K562 (cell line): ENCODE measurements around the gene ABCA10. TPM values are rescaled to one million over a fixed set of nuclear protein-coding genes. Genes with fewer than 3 reads are reported as not detected.

ENCODE experiments used
- ATAC-seq: fragments of 200-7000 bp; cut with Tn5 transposase; 3 replicates; pipeline ENCODE4 v1.9.1; 2020; ENCODE audit warnings: moderate library complexity
- BruUV-seq: library from RNA; stranded (reverse); fragments of 400-500 nt; replicated peaks from 2 replicates; lab custom pipeline; 2021; lab: Mats Ljungman, UMichigan
- CTCF ChIA-PET: fragments of 300-600 bp; formaldehyde crosslinking; extraction: SDS; loops from one replicate; lab custom pipeline; 2021; ENCODE audit warnings: low intra/inter-chr PET ratio; lab: Yijun Ruan, JAX
- POLR2A ChIA-PET: fragments of 300-600, 350-650 bp; sonication (Branson Sonifier 250); formaldehyde crosslinking; extraction: SDS; loops from one replicate; lab custom pipeline; 2021; ENCODE audit warnings: antibody characterized with exemption, inconsistent platforms; lab: Yijun Ruan, JAX
- DNase-seq, 4 experiments: peaks; one replicate each; pipeline versions ENCODE4 v3.0.0 to v3.0.0-alpha.2; 2011 to 2018; ENCODE audit warnings: low spot score in 3 of 4, mixed read lengths in 3 of 4; ENCODE audit errors: extremely low read depth in 1 of 4
- FAIRE-seq: peaks from 2 replicates; lab custom pipeline; 2011; peaks lifted over from hg19 to GRCh38; lab: Jason Lieb, UNC
- H2AFZ ChIP-seq: 2 replicates; pipeline ENCODE4 v1.6.0; 2011; ENCODE audit warnings: low read depth, low read length, control low read depth, inconsistent platforms
- H3K27ac ChIP-seq: fragments of 200-600 bp; 3 replicates; pipeline ENCODE4 v1.8.0; 2011; ENCODE audit warnings: low read depth, mild to moderate bottlenecking, control low read depth, inconsistent platforms, low read length, moderate library complexity, mixed read lengths; ENCODE audit errors: extremely low read depth
- H3K27me3 ChIP-seq, 2 experiments: fragments of 300-600 bp in 1 of 2; 2 replicates in 1 of 2; 3 replicates in 1 of 2; pipeline versions ENCODE4 v1.6.0 to v1.8.0; 2011; ENCODE audit warnings: inconsistent platforms in 2 of 2, low read length in 2 of 2, mild to moderate bottlenecking in 1 of 2, mixed read lengths in 1 of 2, moderate library complexity in 1 of 2; ENCODE audit not compliant: control insufficient read depth in 2 of 2, insufficient read depth in 2 of 2
- H3K36me3 ChIP-seq: fragments of 300-600 bp; 3 replicates; pipeline ENCODE4 v1.8.0; 2011; ENCODE audit warnings: mild to moderate bottlenecking, low read length, inconsistent platforms; ENCODE audit not compliant: control insufficient read depth, insufficient read depth
- H3K4me1 ChIP-seq, 2 experiments: fragments of 200-600 bp in 1 of 2; replicated peaks in 1 of 2; 2 replicates in 1 of 2; 3 replicates in 1 of 2; pipeline versions ENCODE4 v1.5.1 to v1.8.0; 2011; ENCODE audit warnings: inconsistent platforms in 2 of 2, low read length in 2 of 2, mild to moderate bottlenecking in 1 of 2, mixed read lengths in 1 of 2, moderate library complexity in 1 of 2; ENCODE audit not compliant: control insufficient read depth in 2 of 2, insufficient read depth in 2 of 2
- H3K4me2 ChIP-seq: 2 replicates; pipeline ENCODE4 v1.6.1; 2011; ENCODE audit warnings: low read length, control low read depth, inconsistent platforms, mixed read lengths; ENCODE audit not compliant: insufficient read depth
- H3K4me3 ChIP-seq: fragments of 200-600 bp; sonication (generic), shearing (Covaris generic); 2 replicates; pipeline ENCODE4 v1.5.1; 2016; ENCODE audit warnings: control low read depth, inconsistent platforms
- H3K79me2 ChIP-seq: fragments of 200-600 bp; 3 replicates; pipeline ENCODE4 v1.8.0; 2011; ENCODE audit warnings: low read length, inconsistent platforms; ENCODE audit not compliant: control insufficient read depth, insufficient read depth
- H3K9ac ChIP-seq, 2 experiments: 2 replicates each; pipeline versions ENCODE4 v1.6.0 to v1.6.1; 2011; ENCODE audit warnings: low read depth in 2 of 2, low read length in 2 of 2, control low read depth in 1 of 2, inconsistent platforms in 1 of 2, mild to moderate bottlenecking in 1 of 2, mixed read lengths in 1 of 2; ENCODE audit not compliant: insufficient read depth in 1 of 2
- H3K9me1 ChIP-seq: one replicate; pipeline ENCODE4 v1.6.0; 2011; ENCODE audit warnings: inconsistent platforms, mild to moderate bottlenecking, low read length, moderate library complexity; ENCODE audit not compliant: control insufficient read depth, insufficient read depth
- H3K9me3 ChIP-seq: replicated peaks from 2 replicates; pipeline ENCODE4 v1.5.1; 2011; ENCODE audit warnings: low read depth, low read length, inconsistent platforms; ENCODE audit not compliant: control insufficient read depth, insufficient read depth
- H4K20me1 ChIP-seq: replicated peaks from 2 replicates; pipeline ENCODE4 v1.6.1; 2011; ENCODE audit warnings: low read length, inconsistent platforms, mixed read lengths; ENCODE audit not compliant: control insufficient read depth, insufficient read depth
- ATF6 ChIP-seq: sonication (generic); formaldehyde crosslinking; IDR thresholded peaks from 2 replicates; pipeline ENCODE4 v1.4.0; 2020; ENCODE audit warnings: mild to moderate bottlenecking, missing genetic modification reagents
- BRF2 ChIP-seq: IDR thresholded peaks from 3 replicates; pipeline ENCODE4 v1.6.1; 2011; ENCODE audit warnings: borderline replicate concordance, mild to moderate bottlenecking; ENCODE audit not compliant: insufficient read length, insufficient read depth
- FIP1L1 ChIP-seq: fragments of 200-400 bp; formaldehyde crosslinking; IDR thresholded peaks from 2 replicates; pipeline ENCODE4 v1.6.1; 2018; ENCODE audit warnings: mild to moderate bottlenecking, low read depth, low read length; ENCODE audit not compliant: poor library complexity, severe bottlenecking
- KLF1 ChIP-seq: fragments of 450-650 bp; IDR thresholded peaks from 2 replicates; pipeline ENCODE4 v1.6.1; 2016; ENCODE audit warnings: missing genetic modification characterization, missing compliant biosample characterization
- MECOM ChIP-seq: fragments of 250-450 bp; sonication (Bioruptor Pico); IDR thresholded peaks from 2 replicates; pipeline ENCODE4 v1.8.0; 2022; ENCODE audit warnings: inconsistent platforms
- NFRKB ChIP-seq: fragments of 450-650 bp; IDR thresholded peaks from 2 replicates; pipeline ENCODE4 v1.6.1; 2016; ENCODE audit warnings: low read depth
- POLR2AphosphoS2 ChIP-seq: IDR thresholded peaks from 2 replicates; pipeline ENCODE4 v1.6.1; 2012; ENCODE audit warnings: low read length, improper control_type of control experiment
- ZEB2 ChIP-seq: fragments of 450-650 bp; IDR thresholded peaks from 2 replicates; pipeline ENCODE4 v1.6.1; 2016
- in situ Hi-C: fragments of 300-500 bp; cut with MboI; formaldehyde crosslinking; loops from 4 replicates; pipeline ENCODE4 v1.15.0; 2018; ENCODE audit warnings: inconsistent platforms, mixed read lengths
- intact Hi-C: fragments of 100-400 bp; cut with micrococcal nuclease; formaldehyde crosslinking; loops from 2 replicates; pipeline ENCODE4 v1.14.2; 2022
- polyA plus RNA-seq, 8 experiments: library from polyadenylated mRNA; depleted of rRNA in 4 of 8; stranded (reverse) in 5 of 8; unstranded in 3 of 8; fragments of >200 nt; fragmentation: Nextera tagmentation in 2 of 8; fragmentation: Illumina TruSeq in 1 of 8; extraction: Ambion mirVana in 2 of 8; extraction: Trizol in 1 of 8; gene quantifications; 2 replicates each; pipeline versions ENCODE4 v1.2.1 to v1.2.3, GENCODE V29; 2011 to 2014; ENCODE audit warnings: inconsistent platforms in 1 of 8, missing spikeins in 1 of 8
- total RNA-seq, 7 experiments: library from RNA; depleted of rRNA in 6 of 7; stranded (reverse); fragments of >200 nt in 6 of 7; fragmentation: Illumina TruSeq in 2 of 7; extraction: Trizol in 2 of 7; gene quantifications; 2 replicates each; pipeline versions ENCODE4 v1.2.1 to v1.2.3, GENCODE V29; 2011 to 2021; ENCODE audit warnings: low replicate concordance in 1 of 7

Gene ABCA10
- total and polyA plus RNA-seq, 9 of the 15 experiments (the other 6 are each of a cell fraction or from before 2014, with no cell fraction given): 0.04 to 0.45 (median 0.15) TPM; not detected in 1

GRCh38 chr17:69232650-69233049 lies 4.0 kb upstream of the ABCA10 start:
- BruUV-seq: no TSS peak
- H3K9me3 ChIP-seq: no peaks in the 10 kb centered on the region
- no peak for FAIRE-seq
- no peak overlapping the region for H2AFZ ChIP-seq
- ChIA-PET CTCF (interaction anchor here (0.5 to 0.8 kb wide), 2 partner anchors 62 to 458 kb away, joined by 3 to 5 read pairs; no protein-coding TSS in a partner anchor), POLR2A (no interaction called here)
- H3K27me3 ChIP-seq: no peaks in the 10 kb centered on the region
- peaks cover 0 to 3% of the 10 kb centered on the region in 2 experiments; a peak in 2 of 5 replicates for H3K4me1 ChIP-seq
- no peak overlapping the region for H3K27ac ChIP-seq
- no peaks in the 10 kb centered on the region for H3K79me2 ChIP-seq
- H3K4me3 ChIP-seq: no peak overlapping the region
- H3K36me3 ChIP-seq: no peaks in the 10 kb centered on the region
- in situ Hi-C loops (loop anchor here (5.0 to 25.0 kb wide), 2 partner anchors 160 to 270 kb away; partner anchors contain the start of gene ABCA8), intact Hi-C loops (no loop called here)
- no peak overlapping the region for H3K4me2 ChIP-seq
- DNase-seq: no peak
- ATAC-seq: no peak
- H3K9ac ChIP-seq: no peak overlapping the region
- TF ChIP-seq ZEB2 (no peak), FIP1L1 (no peak), KLF1 (tag) (no peak), NFRKB (no peak), BRF2 (no peak), POLR2AphosphoS2 (no peak), ATF6 (CRISPR knock-in tag) (no peak), MECOM (CRISPR knock-in tag) (no peak)
- no peaks in the 10 kb centered on the region for H3K9me1 ChIP-seq
- no peaks in the 10 kb centered on the region for H4K20me1 ChIP-seq
